HG03469 (cell line): ENCODE measurements around the gene FCHSD2.
"Not testable (repeated sequence)": the region's sequence is repeated elsewhere in the genome, so short reads cannot be mapped to it uniquely, and the experiment has no call there.

Experiments
- ATAC-seq: cut with Tn5 transposase; IDR thresholded peaks from one replicate; pipeline ENCODE4 v1.9.1; 2021; ENCODE audit warnings: mild to moderate bottlenecking, moderate library complexity, moderate number of reproducible peaks; ENCODE audit not compliant: unreplicated experiment

The FCHSD2 gene

GRCh38 chr11:73126804-73127480, 15.2 kb downstream of the FCHSD2 start:
- no peak for ATAC-seq

DNA sequence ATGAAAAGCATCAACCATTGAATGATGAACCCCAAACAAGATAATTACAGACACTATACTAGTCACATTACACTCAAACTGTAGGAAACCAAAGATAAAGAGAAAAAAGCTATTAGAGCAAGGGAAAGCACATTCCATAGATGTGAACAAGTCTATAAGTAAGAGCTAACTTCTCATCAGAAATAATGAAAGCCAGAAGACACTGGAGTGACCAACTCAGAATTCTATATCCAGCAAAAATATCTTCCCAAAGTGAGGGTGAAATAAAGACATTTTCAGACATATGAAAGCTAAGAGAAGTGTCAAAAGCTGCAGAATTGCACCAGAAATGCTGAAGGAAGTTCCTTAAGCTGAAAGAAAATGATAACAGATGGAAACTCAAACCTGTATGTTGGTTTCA, 17.3 kb downstream of the FCHSD2 start:
- ATAC-seq = no peak

DNA sequence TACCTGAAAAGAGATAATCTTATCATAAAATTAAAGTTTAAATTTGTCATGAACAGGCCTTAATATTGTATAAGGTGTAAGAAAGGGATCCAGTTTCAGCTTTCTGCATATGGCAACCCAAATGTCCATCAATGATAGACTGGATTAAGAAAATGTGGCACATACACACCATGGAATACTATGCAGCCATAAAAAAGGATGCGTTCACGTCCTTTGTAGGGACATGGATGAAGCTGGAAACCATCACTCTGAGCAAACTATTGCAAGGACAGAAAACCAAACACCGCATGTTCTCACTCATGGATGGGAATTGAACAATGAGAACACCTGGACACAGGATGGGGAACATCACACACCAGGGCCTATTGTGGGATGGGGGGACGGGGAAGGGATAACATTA, 18.2 kb downstream of the FCHSD2 start:
- ATAC-seq = not testable (repeated sequence)

GRCh38 chr11:73121692-73122091, 20.4 kb downstream of the FCHSD2 start:
- no peak for ATAC-seq

DNA sequence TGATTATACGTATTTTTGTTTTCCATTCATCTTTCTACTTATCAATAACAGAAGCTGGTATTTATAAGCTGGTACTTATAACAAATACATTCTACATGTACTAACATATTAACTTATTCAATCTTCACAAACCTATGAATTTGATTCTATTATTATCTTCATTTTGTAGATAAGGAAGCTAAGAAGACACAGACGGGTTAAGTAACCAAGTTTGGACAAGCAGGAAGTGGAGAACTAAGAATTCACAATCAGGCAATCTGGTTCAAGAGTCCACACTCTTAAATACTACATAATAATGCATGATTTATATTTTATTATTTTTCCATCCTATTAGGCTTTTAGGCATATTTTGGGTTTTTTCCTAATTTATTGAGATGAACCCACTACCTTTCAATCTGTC, 25.0 kb downstream of the FCHSD2 start:
- no peak for ATAC-seq

GRCh38 chr11:73116636-73117035, 25.5 kb downstream of the FCHSD2 start:
- no peak for ATAC-seq

GRCh38 chr11:73114835-73115220, 27.3 kb downstream of the FCHSD2 start:
- no peak for ATAC-seq

DNA sequence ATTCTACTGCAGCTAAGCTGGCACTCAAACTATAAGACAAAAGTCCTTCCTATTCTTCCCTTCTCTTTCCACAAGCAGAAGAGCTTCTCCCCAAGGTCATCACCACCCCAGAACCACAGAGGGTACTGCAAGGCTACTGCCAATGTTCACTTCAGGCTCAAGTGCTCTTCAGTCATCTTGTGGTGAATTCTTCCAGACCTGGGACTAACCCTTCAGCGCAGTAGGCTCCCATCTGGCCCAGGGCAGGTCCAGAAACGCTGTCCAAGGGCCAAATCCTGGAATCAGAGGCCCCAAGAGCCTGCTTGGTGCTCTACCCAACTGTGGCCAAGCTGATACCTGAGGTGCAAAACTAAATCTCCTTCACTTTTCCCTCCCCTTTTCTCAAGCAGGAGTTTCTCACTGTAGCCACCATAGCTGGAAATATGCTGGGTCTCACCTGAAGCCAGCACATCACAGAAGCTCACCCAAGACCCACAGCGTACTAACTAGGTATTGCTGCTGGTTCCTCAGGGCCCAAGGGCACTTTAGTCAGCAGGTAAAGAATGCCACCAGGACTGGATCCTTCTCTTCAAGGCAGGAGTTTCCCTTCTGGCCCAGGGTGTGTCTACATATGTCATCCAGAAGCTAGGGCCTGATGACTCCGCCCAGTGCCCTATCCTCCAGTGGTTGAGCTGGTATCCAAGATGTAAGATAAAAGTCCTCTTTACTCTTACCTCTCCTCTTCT, 27.8 kb downstream of the FCHSD2 start:
- no peak for ATAC-seq

DNA sequence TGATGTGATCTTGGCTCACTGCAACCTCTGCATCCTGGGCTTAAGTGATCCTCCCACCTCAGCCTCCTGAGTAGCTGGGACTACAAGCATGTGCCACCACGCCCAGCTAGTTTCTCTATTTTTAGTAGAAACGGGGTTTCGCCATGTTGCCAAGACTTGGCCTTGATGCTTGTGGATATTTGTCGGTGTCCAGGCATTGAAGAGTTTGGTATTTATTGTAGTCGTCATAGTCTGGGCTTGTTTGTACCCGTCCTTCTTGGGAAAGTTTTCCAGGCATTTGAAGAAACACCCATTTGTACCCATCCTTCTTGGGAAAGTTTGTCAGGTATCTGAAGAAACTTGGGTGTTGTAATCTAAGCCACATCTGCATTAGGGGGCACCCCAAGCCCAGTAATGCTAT, 28.7 kb downstream of the FCHSD2 start:
- no peak for ATAC-seq

GRCh38 chr11:73107597-73107996, 34.5 kb downstream of the FCHSD2 start:
- no peak for ATAC-seq

DNA sequence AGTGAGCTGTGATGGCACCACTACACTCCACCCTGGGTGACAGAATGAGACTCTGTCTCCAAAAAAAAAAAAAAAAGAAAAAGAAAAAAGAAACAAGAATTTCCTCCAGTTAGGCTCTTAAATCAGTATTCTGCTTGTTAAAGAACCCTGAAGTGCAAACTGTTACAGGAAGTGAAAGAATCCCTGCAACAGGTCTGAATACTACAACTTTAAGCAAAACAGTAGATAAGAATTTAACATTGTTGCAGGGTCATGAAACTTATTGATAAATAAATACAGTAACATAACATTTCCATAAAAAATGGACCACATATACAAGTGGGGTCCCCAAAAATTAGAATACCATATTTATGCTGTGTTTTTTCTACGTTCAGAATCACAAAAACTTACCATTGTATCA, 35.8 kb downstream of the FCHSD2 start:
- no peak for ATAC-seq

GRCh38 chr11:73100578-73100977, 41.5 kb downstream of the FCHSD2 start:
- no peak for ATAC-seq

- ATAC-seq = no peak
Measured at GRCh38 chr11:73099512-73100266, 42.4 kb downstream of the FCHSD2 start.

GRCh38 chr11:73095613-73096012, 46.5 kb downstream of the FCHSD2 start:
- ATAC-seq = no peak

GRCh38 chr11:73091521-73092305, 50.4 kb downstream of the FCHSD2 start:
- no peak for ATAC-seq

GRCh38 chr11:73087730-73088129, 54.4 kb downstream of the FCHSD2 start:
- ATAC-seq = no peak

GRCh38 chr11:73085189-73085875, 56.8 kb downstream of the FCHSD2 start:
- ATAC-seq = no peak

DNA sequence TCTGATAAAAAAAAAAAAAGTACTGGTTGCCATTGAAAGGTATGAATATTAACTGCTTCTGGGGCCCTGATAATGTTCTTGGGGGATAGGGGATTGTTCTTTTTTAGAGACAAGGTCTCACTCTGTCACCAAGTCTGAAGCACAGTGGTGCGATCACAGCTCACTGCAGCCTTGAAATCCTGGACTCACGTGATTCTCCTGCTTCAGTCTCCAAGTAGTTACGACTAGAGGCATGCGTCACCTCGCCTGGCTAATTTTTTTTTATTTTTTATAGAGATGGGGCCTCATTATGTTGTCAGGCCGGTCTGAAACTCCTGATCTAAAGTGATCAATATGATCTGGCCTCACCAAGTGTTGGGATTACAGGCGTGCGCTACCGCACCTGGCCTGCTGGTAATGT, 63.5 kb downstream of the FCHSD2 start:
- ATAC-seq = no peak

GRCh38 chr11:73077454-73077853, 64.7 kb downstream of the FCHSD2 start:
- no peak for ATAC-seq

DNA sequence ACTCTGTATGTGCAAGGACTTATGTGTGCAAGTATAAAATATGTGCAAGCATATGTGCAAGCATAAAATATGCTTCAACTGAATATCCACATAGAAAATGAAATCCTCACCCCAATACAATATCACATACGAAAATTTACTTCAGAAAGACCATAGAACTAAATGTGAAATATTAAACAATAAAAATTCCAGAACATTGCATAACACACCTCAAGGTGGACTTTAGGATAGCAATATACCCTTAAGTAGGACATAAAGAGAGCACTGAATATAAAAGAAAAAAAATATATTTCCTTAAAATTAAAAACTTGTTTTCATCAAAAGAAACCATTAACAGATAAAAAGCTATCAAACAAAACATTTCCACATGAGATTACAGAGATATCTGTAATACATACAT, 67.8 kb downstream of the FCHSD2 start:
- no peak for ATAC-seq
